ENCODE results near the gene TLX1.

- TF ChIP-seq CTCF (IDR thresholded peaks at IDR 0.05) (no peak), EP300 (IDR thresholded peaks at IDR 0.05) (no peak), POLR2AphosphoS5 (IDR thresholded peaks at IDR 0.05) (no peak)
These were observed 38.2 kb upstream of the TLX1 start for GRCh38 chr10:101092881-101093354.
